Measurements from ENCODE around the gene CLMN. TPM values are rescaled to one million over a fixed set of nuclear protein-coding genes. Genes with fewer than 3 reads are reported as not detected.

CLMN gene
- total and polyA plus RNA-seq, 2 of the 8 experiments (the other 6 are each of a cell fraction or from before 2014, with no cell fraction given): 1.6 to 8.2 TPM

- Histone ChIP-seq H3K18ac (ENCODE audit: extremely low read depth, low read length) (0 out of 2 replicates have a peak overlapping the region, but pooled peaks have one; percentile 55), H2BK5ac (ENCODE audit: low read depth, low read length) (no peak overlapping the region), H3K56ac (replicated peaks; ENCODE audit: insufficient read length, low read depth, low read length) (no peak overlapping the region), H3K27ac (ENCODE audit: low read depth, low read length) (peak overlapping the region; percentile 64; the same call in 1 of the 2 replicates), H3K4me3 (ENCODE audit: extremely low read depth in 1 of 4, insufficient read depth in 2 of 4, low read depth in 3 of 4, low read length in 4 of 4) (peak overlapping the region; percentile 71 to 82 (median 77)), H3K14ac (ENCODE audit: insufficient read length) (no peak overlapping the region), H3K79me2 (ENCODE audit: control insufficient read depth in 1 of 2, insufficient read depth in 2 of 2, low read length in 2 of 2) (peaks cover 14 to 52% of the 10 kb centered on the region in 2 experiments), H3K4me1 (replicated peaks in 1 of 4; ENCODE audit: control insufficient read depth in 3 of 4, insufficient read depth in 4 of 4, low read length in 3 of 4) (peaks cover 0 to 2% (median 2%) of the 10 kb centered on the region in 4 experiments; a peak in 3 of 7 replicates), H3K23me2 (ENCODE audit: low read depth, low read length) (peaks cover 4% of the 10 kb centered on the region; the same call in 1 of the 2 replicates), H3K9me3 (ENCODE audit: insufficient read depth in 2 of 2, low read depth in 1 of 2, low read length in 1 of 2) (no peaks in the 10 kb centered on the region; a peak in 1 of 4 replicates), H2AFZ (ENCODE audit: low read length) (no peak overlapping the region), H2BK15ac (ENCODE audit: low read length) (no peak overlapping the region; the same call in 1 of the 2 replicates), H4K91ac (replicated peaks; ENCODE audit: insufficient read length, low read length) (no peak overlapping the region), H2BK20ac (ENCODE audit: low read length) (no peak overlapping the region), H4K8ac (ENCODE audit: extremely low read depth, insufficient read depth, low read length) (peak overlapping the region; percentile 97; the same call in 1 of the 2 replicates), H3K36me3 (ENCODE audit: control insufficient read depth in 2 of 4, insufficient read depth in 4 of 4, low read length in 3 of 4) (no peaks in the 10 kb centered on the region; a peak in 1 of 8 replicates), H3K79me1 (ENCODE audit: low read depth, low read length) (peaks cover 3% of the 10 kb centered on the region; the same call in 1 of the 2 replicates), H3K9ac (replicated peaks in 1 of 4; ENCODE audit: extremely low read depth in 1 of 4, low read depth in 3 of 4, low read length in 3 of 4) (peak overlapping the region; percentile 41 to 94 (median 64); a peak in 6 of 7 replicates), H3K4ac (replicated peaks; ENCODE audit: insufficient read length, low read depth, low read length) (no peak overlapping the region), H3K27me3 (replicated peaks in 1 of 4; ENCODE audit: control insufficient read depth in 3 of 4, extremely low read depth in 1 of 4, insufficient read depth in 3 of 4, low read length in 3 of 4) (no peaks in the 10 kb centered on the region), H4K5ac (ENCODE audit: insufficient read length, low read depth, low read length) (no peak overlapping the region), H2AK5ac (ENCODE audit: low read depth, low read length) (no peak overlapping the region; the same call in 1 of the 2 replicates), H3K4me2 (ENCODE audit: insufficient read depth in 1 of 2, low read depth in 2 of 2, low read length in 2 of 2) (peak overlapping the region; percentile 66 to 83), H2BK120ac (replicated peaks; ENCODE audit: low read depth, low read length) (no peak overlapping the region), H3K23ac (ENCODE audit: insufficient read length) (no peak overlapping the region), H2BK12ac (ENCODE audit: low read depth, low read length) (no peak overlapping the region), H4K20me1 (replicated peaks in 1 of 2; ENCODE audit: control insufficient read depth in 1 of 2, insufficient read depth in 2 of 2, low read length in 2 of 2) (peaks cover 4 to 6% of the 10 kb centered on the region in 2 experiments)
- FAIRE-seq (no peak), DNase-seq (ENCODE audit: low read depth in 1 of 2, low spot score in 2 of 2) (peak in 1 of 2 experiments; percentile 58)
- 9% methylated on average over 24 of the region's 48 CpGs; no CpG with 5 or more reads in 1 of the 2 experiments for WGBS, 2 experiments (ENCODE audit: extremely low coverage in 1 of 2, insufficient coverage in 1 of 2, insufficient read length in 1 of 2, insufficient replicate concordance in 2 of 2, low coverage in 1 of 2, low lambda C conversion rate in 2 of 2, missing lambda C conversion rate in 1 of 2)
- CTCF ChIA-PET (ENCODE audit: partially characterized antibody): interaction anchor here (0.6 kb wide), 1 partner anchor 204 kb away, joined by 3 read pairs; no protein-coding TSS in a partner anchor
- POLR2A ChIA-PET (ENCODE audit: partially characterized antibody): interaction anchor here (0.6 to 2.1 kb wide), 7 partner anchors 11 to 206 kb away, joined by 3 to 5 read pairs (median 3); no protein-coding TSS in a partner anchor
Observed at GRCh38 chr14:95156161-95157047, 163.3 kb downstream of the CLMN start.

Measured in H1 (cell line).